DOHH2 (cell line): ENCODE measurements around the gene PPP2CA.

Source experiments
- CTCF ChIP-seq: fragments of 200-600 bp; sonication (generic); IDR thresholded peaks from one replicate; pipeline ENCODE4 v1.5.1; 2014; ENCODE audit warnings: antibody characterized with exemption, mild to moderate bottlenecking, low read depth, low read length; ENCODE audit not compliant: poor library complexity, severe bottlenecking
- EZH2phosphoT487 ChIP-seq: fragments of 200-600 bp; sonication (generic); IDR thresholded peaks from 2 replicates; pipeline ENCODE4 v1.6.1; 2017; ENCODE audit warnings: borderline replicate concordance, mild to moderate bottlenecking, antibody characterized with exemption, low read length, moderate library complexity, mixed read lengths

GRCh38 chr5:134249469-134250379, 23.9 kb upstream of the PPP2CA start:
- TF ChIP-seq CTCF, result no peak
- TF ChIP-seq EZH2phosphoT487, result no peak
